ENCODE measurements around the gene ITGAE.

DNA sequence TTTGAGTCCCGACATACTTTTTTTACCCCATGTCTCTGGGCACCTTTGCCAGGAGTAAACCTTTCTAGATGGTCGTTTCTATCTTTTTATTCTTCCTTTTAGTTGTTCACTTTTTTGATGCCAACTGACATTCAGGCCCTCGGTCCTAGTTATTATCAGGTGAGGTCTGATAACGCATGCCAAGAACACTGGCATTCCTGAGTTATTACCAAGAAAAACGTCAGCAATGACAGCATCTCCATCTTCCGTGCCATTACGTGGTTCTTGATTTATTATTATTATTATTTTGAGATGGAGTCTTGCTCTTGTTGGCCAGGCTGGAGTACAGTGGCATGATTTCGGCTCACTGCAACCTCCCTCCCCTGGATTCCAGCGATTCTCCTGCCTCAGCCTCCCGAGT is 55.9 kb downstream of the ITGAE start:
- no peak for TF ChIP-seq POLR2A (IDR thresholded peaks at IDR 0.05; ENCODE audit: low read depth)
- TF ChIP-seq, protein P1, sequence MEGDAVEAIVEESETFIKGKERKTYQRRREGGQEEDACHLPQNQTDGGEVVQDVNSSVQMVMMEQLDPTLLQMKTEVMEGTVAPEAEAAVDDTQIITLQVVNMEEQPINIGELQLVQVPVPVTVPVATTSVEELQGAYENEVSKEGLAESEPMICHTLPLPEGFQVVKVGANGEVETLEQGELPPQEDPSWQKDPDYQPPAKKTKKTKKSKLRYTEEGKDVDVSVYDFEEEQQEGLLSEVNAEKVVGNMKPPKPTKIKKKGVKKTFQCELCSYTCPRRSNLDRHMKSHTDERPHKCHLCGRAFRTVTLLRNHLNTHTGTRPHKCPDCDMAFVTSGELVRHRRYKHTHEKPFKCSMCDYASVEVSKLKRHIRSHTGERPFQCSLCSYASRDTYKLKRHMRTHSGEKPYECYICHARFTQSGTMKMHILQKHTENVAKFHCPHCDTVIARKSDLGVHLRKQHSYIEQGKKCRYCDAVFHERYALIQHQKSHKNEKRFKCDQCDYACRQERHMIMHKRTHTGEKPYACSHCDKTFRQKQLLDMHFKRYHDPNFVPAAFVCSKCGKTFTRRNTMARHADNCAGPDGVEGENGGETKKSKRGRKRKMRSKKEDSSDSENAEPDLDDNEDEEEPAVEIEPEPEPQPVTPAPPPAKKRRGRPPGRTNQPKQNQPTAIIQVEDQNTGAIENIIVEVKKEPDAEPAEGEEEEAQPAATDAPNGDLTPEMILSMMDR (IDR thresholded peaks at IDR 0.05), result no peak
- no peak for TF ChIP-seq EP300 (IDR thresholded peaks at IDR 0.05)
- no peak for TF ChIP-seq POLR2AphosphoS5 (IDR thresholded peaks at IDR 0.05)

Measured in esophagus muscularis mucosa (tissue), 4 donors.